Activated CD8-positive, alpha-beta memory T cell treated with anti-CD3 and anti-CD28 coated beads, Interleukin-2, amount 50 U/mL, for 24 hours (primary cell): ENCODE results near the gene LMO2.
"Not testable (repeated sequence)": the region's sequence is repeated elsewhere in the genome, so short reads cannot be mapped to it uniquely, and the experiment has no call there.

Experiments
- DNase-seq: peaks from one replicate; pipeline ENCODE4 v3.0.0-alpha.2; 2020; ENCODE audit errors: extremely low read depth

LMO2 gene

GRCh38 chr11:33891714-33892327 is at the start of gene LMO2:
LMO2 (minus strand) TSS chr11:33892076; CDS start chr11:33869716, 22,360 bp downstream.
- DNase-seq, result no peak

GRCh38 chr11:33940538-33940815 is 48.6 kb upstream of the LMO2 start:
- DNase-seq, result no peak

GRCh38 chr11:33936725-33937604 is 45.1 kb upstream of the LMO2 start:
- no peak for DNase-seq

GRCh38 chr11:33935461-33936456 is 43.9 kb upstream of the LMO2 start:
- DNase-seq, result no peak

GRCh38 chr11:33935005-33935404 is 43.1 kb upstream of the LMO2 start:
- no peak for DNase-seq

GRCh38 chr11:33934450-33934849 is 42.6 kb upstream of the LMO2 start:
- DNase-seq, result no peak

GRCh38 chr11:33933602-33934001 is 41.7 kb upstream of the LMO2 start:
- DNase-seq, result no peak

GRCh38 chr11:33932721-33933120 is 40.8 kb upstream of the LMO2 start:
- DNase-seq, result no peak

- not testable (repeated sequence) for DNase-seq
Observed at GRCh38 chr11:33931739-33932366, 40.0 kb upstream of the LMO2 start.

GRCh38 chr11:33931067-33931466 is 39.2 kb upstream of the LMO2 start:
- no peak for DNase-seq

- DNase-seq, result no peak
Observed at GRCh38 chr11:33930317-33931021, 38.6 kb upstream of the LMO2 start.

- DNase-seq, result no peak
Observed at GRCh38 chr11:33928564-33928963, 36.7 kb upstream of the LMO2 start.

- no peak for DNase-seq
Observed at GRCh38 chr11:33926671-33927552, 35.0 kb upstream of the LMO2 start.

GRCh38 chr11:33924341-33924740 is 32.5 kb upstream of the LMO2 start:
- DNase-seq, result no peak

- no peak for DNase-seq
Observed at GRCh38 chr11:33923626-33924025, 31.8 kb upstream of the LMO2 start.

GRCh38 chr11:33920838-33921613 is 29.1 kb upstream of the LMO2 start:
- DNase-seq, result no peak

- DNase-seq, result no peak
Observed at GRCh38 chr11:33919645-33920044, 27.8 kb upstream of the LMO2 start.

- DNase-seq, result not testable (repeated sequence)
Observed at GRCh38 chr11:33917402-33917801, 25.5 kb upstream of the LMO2 start.

- no peak for DNase-seq
Observed at GRCh38 chr11:33916736-33917135, 24.9 kb upstream of the LMO2 start.
